Measurements from ENCODE around the gene MPZL1.

DNA sequence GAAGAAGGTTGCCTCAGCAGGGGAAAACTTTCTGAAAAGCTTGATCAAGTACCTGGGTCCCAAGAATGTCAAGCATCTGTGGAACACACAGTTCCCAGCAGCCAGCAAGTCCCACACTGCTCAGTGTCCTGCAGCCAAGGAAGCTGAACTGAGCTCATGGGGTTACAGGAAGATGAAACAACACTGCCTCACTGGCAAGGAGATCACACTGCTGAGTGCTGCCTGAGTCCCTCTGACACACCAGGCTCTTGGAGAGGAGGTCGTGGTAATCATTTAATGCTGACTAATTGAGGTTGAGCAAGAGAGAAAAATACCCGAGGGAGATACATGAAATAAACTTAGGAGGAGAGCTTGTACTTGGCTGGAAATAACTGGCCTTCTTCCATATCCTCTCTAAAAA, 75.2 kb downstream of the MPZL1 start:
- TF ChIP-seq, protein P1, sequence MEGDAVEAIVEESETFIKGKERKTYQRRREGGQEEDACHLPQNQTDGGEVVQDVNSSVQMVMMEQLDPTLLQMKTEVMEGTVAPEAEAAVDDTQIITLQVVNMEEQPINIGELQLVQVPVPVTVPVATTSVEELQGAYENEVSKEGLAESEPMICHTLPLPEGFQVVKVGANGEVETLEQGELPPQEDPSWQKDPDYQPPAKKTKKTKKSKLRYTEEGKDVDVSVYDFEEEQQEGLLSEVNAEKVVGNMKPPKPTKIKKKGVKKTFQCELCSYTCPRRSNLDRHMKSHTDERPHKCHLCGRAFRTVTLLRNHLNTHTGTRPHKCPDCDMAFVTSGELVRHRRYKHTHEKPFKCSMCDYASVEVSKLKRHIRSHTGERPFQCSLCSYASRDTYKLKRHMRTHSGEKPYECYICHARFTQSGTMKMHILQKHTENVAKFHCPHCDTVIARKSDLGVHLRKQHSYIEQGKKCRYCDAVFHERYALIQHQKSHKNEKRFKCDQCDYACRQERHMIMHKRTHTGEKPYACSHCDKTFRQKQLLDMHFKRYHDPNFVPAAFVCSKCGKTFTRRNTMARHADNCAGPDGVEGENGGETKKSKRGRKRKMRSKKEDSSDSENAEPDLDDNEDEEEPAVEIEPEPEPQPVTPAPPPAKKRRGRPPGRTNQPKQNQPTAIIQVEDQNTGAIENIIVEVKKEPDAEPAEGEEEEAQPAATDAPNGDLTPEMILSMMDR (IDR thresholded peaks at IDR 0.05; ENCODE audit: insufficient read depth, low read length), result no peak
- TF ChIP-seq, protein P2, sequence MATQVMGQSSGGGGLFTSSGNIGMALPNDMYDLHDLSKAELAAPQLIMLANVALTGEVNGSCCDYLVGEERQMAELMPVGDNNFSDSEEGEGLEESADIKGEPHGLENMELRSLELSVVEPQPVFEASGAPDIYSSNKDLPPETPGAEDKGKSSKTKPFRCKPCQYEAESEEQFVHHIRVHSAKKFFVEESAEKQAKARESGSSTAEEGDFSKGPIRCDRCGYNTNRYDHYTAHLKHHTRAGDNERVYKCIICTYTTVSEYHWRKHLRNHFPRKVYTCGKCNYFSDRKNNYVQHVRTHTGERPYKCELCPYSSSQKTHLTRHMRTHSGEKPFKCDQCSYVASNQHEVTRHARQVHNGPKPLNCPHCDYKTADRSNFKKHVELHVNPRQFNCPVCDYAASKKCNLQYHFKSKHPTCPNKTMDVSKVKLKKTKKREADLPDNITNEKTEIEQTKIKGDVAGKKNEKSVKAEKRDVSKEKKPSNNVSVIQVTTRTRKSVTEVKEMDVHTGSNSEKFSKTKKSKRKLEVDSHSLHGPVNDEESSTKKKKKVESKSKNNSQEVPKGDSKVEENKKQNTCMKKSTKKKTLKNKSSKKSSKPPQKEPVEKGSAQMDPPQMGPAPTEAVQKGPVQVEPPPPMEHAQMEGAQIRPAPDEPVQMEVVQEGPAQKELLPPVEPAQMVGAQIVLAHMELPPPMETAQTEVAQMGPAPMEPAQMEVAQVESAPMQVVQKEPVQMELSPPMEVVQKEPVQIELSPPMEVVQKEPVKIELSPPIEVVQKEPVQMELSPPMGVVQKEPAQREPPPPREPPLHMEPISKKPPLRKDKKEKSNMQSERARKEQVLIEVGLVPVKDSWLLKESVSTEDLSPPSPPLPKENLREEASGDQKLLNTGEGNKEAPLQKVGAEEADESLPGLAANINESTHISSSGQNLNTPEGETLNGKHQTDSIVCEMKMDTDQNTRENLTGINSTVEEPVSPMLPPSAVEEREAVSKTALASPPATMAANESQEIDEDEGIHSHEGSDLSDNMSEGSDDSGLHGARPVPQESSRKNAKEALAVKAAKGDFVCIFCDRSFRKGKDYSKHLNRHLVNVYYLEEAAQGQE (IDR thresholded peaks at IDR 0.05; ENCODE audit: insufficient replicate concordance, low read depth), result no peak
- TF ChIP-seq SPI1 (IDR thresholded peaks at IDR 0.05; ENCODE audit: borderline replicate concordance, low read depth), result no peak

Measured in HL-60 (cell line).